ENCODE measurements around the gene ALDH4A1. TPM values are rescaled to one million over a fixed set of nuclear protein-coding genes. Genes with fewer than 3 reads are reported as not detected.

ALDH4A1 gene
- total RNA-seq, 1 donor from 2014 or later: 54.8 TPM

- peak; percentile 51 for ATAC-seq
These were observed 20.7 kb upstream of the ALDH4A1 start for GRCh38 chr1:18922848-18923755.

- peak; percentile 25 for ATAC-seq
These were observed 20.0 kb upstream of the ALDH4A1 start for GRCh38 chr1:18922319-18922726.

GRCh38 chr1:18921516-18922251 is 19.3 kb upstream of the ALDH4A1 start:
- no peak for ATAC-seq

GRCh38 chr1:18920931-18921330 is 18.6 kb upstream of the ALDH4A1 start:
- ATAC-seq: no peak

- ATAC-seq: no peak
These were observed 17.6 kb upstream of the ALDH4A1 start for GRCh38 chr1:18919956-18920355.

- ATAC-seq: no peak
These were observed 17.0 kb upstream of the ALDH4A1 start for GRCh38 chr1:18919197-18919905.

GRCh38 chr1:18918417-18918816 is 16.1 kb upstream of the ALDH4A1 start:
- no peak for ATAC-seq

- no peak for ATAC-seq
These were observed 14.9 kb upstream of the ALDH4A1 start for GRCh38 chr1:18917071-18917799.

GRCh38 chr1:18915341-18915740 is 13.0 kb upstream of the ALDH4A1 start:
- ATAC-seq: no peak

GRCh38 chr1:18913065-18913835 is 10.9 kb upstream of the ALDH4A1 start:
- peak; percentile 72 for ATAC-seq

GRCh38 chr1:18912550-18912949 is 10.2 kb upstream of the ALDH4A1 start:
- ATAC-seq: no peak

GRCh38 chr1:18908911-18909771 is 6.8 kb upstream of the ALDH4A1 start:
- ATAC-seq: no peak

GRCh38 chr1:18907917-18908845 is 5.8 kb upstream of the ALDH4A1 start:
- ATAC-seq: peak; percentile 17

- no peak for ATAC-seq
These were observed 4.9 kb upstream of the ALDH4A1 start for GRCh38 chr1:18907021-18907916.

GRCh38 chr1:18903291-18903756 is 969 bp upstream of the ALDH4A1 start:
- ATAC-seq: no peak

- ATAC-seq: peak; percentile 0
These were observed 318 bp downstream of the ALDH4A1 start for GRCh38 chr1:18901952-18902522.

GRCh38 chr1:18901147-18901951 is 1.0 kb downstream of the ALDH4A1 start:
- no peak for ATAC-seq
